LNCAP (cell line): ENCODE data around the gene FER1L5.

Experiments
- TF ChIP-seq, protein P1 (sequence below): fragments of 450-650 bp; IDR thresholded peaks from 2 replicates; pipeline ENCODE4 v1.5.1; 2017; ENCODE audit warnings: mild to moderate bottlenecking

The FER1L5 gene

DNA sequence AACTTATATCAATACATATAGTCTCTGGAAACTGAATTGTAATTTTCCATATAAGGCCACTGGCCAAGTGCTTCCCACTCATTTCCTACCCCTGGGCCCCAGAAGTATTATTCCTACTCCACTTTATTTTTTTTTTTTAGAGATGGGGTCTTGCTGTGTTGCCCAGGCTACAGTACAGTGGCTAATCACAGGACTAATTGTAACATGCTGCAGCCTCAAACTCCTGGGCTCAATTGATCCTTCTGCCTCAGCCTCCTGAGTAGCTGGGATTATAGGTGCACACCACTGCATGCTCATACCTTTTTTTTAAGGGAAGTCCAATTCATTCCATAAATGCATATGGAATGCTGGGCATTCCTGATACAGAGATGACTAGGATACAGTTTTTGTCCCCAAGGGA, 111.8 kb downstream of the FER1L5 start:
- TF ChIP-seq, protein P1, sequence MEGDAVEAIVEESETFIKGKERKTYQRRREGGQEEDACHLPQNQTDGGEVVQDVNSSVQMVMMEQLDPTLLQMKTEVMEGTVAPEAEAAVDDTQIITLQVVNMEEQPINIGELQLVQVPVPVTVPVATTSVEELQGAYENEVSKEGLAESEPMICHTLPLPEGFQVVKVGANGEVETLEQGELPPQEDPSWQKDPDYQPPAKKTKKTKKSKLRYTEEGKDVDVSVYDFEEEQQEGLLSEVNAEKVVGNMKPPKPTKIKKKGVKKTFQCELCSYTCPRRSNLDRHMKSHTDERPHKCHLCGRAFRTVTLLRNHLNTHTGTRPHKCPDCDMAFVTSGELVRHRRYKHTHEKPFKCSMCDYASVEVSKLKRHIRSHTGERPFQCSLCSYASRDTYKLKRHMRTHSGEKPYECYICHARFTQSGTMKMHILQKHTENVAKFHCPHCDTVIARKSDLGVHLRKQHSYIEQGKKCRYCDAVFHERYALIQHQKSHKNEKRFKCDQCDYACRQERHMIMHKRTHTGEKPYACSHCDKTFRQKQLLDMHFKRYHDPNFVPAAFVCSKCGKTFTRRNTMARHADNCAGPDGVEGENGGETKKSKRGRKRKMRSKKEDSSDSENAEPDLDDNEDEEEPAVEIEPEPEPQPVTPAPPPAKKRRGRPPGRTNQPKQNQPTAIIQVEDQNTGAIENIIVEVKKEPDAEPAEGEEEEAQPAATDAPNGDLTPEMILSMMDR, result no peak
